Brain microvascular endothelial cell (primary cell): ENCODE measurements around the gene C1orf210.

Source experiments
- DNase-seq: peaks from one replicate; pipeline ENCODE4 v3.0.0-alpha.2; 2020
- H3K27ac ChIP-seq: fragments of 250-450 bp; sonication (Bioruptor Pico); 2 replicates; pipeline ENCODE4 v1.5.1; 2020; ENCODE audit warnings: mild to moderate bottlenecking, moderate library complexity
- H3K27me3 ChIP-seq: fragments of 250-450 bp; sonication (Bioruptor Pico); replicated peaks from 2 replicates; pipeline ENCODE4 v1.5.1; 2020; ENCODE audit warnings: mild to moderate bottlenecking
- H3K36me3 ChIP-seq: fragments of 250-450 bp; sonication (Bioruptor Pico); replicated peaks from 2 replicates; pipeline ENCODE4 v1.5.1; 2020; ENCODE audit warnings: mild to moderate bottlenecking
- H3K4me3 ChIP-seq: 2 replicates; pipeline ENCODE4 v1.5.1; 2011; ENCODE audit warnings: low read depth, mild to moderate bottlenecking, control low read depth, low read length, moderate library complexity
- CTCF ChIP-seq: IDR thresholded peaks from 2 replicates; pipeline ENCODE4 v1.5.1; 2011; ENCODE audit warnings: low read depth, mild to moderate bottlenecking, moderate library complexity, low read length, control low read depth, inconsistent platforms; ENCODE audit errors: missing control alignments
- in situ Hi-C: cut with HindIII; loops from 2 replicates; pipeline ENCODE4 v1.10.0; 2017; ENCODE audit warnings: low sequenced_read_pairs, low pct_ligation_motif_present

Gene C1orf210

GRCh38 chr1:43300378-43301094, 15.2 kb upstream of the C1orf210 start, which contains the start of gene TIE1:
TIE1 (plus strand) TSS chr1:43300982; CDS start chr1:43301072, 90 bp downstream.
- Histone ChIP-seq H3K4me3 (no peak within 1 kb of the TSS), H3K27me3 (no peaks in the 10 kb centered on the region), H3K36me3 (no peaks in the 10 kb centered on the region), H3K27ac (no peak within 1 kb of the TSS)
- TF ChIP-seq CTCF, result no peak
- DNase-seq, result no peak
- in situ Hi-C loops, result no loop called here

- Histone ChIP-seq H3K4me3 (no peak overlapping the region), H3K36me3 (no peaks in the 10 kb centered on the region), H3K27me3 (no peaks in the 10 kb centered on the region), H3K27ac (no peak overlapping the region)
- TF ChIP-seq CTCF, result no peak
- in situ Hi-C loops, result no loop called here
- no peak for DNase-seq
Observed at GRCh38 chr1:43299101-43299500, 13.7 kb upstream of the C1orf210 start.

- no peaks in the 10 kb centered on the region for H3K27me3 ChIP-seq
Observed at GRCh38 chr1:43298055-43298454, 12.7 kb upstream of the C1orf210 start.

GRCh38 chr1:43296207-43296606, 10.8 kb upstream of the C1orf210 start:
- in situ Hi-C loops, result no loop called here
- TF ChIP-seq CTCF, result no peak
- Histone ChIP-seq H3K27ac (no peak overlapping the region), H3K36me3 (no peaks in the 10 kb centered on the region), H3K4me3 (no peak overlapping the region), H3K27me3 (no peaks in the 10 kb centered on the region)
- DNase-seq, result no peak

More at GRCh38 chr1:43298055-43298454, 12.7 kb upstream of the C1orf210 start:
- Histone ChIP-seq H3K36me3 (no peaks in the 10 kb centered on the region), H3K27ac (no peak overlapping the region), H3K4me3 (no peak overlapping the region)
- TF ChIP-seq CTCF, result no peak
- no peak for DNase-seq
- in situ Hi-C loops, result no loop called here

GRCh38 chr1:43294761-43295160, 9.4 kb upstream of the C1orf210 start:
- H3K27ac ChIP-seq, result no peak overlapping the region
- no peak for TF ChIP-seq CTCF
- no peak for DNase-seq
- H3K36me3 ChIP-seq, result no peaks in the 10 kb centered on the region
- no peak overlapping the region for H3K4me3 ChIP-seq
- no peaks in the 10 kb centered on the region for H3K27me3 ChIP-seq
- in situ Hi-C loops, result no loop called here
